Measurements from ENCODE around the gene DPYSL5. TPM values are rescaled to one million over a fixed set of nuclear protein-coding genes. Genes with fewer than 3 reads are reported as not detected.
A peak's percentile ranks its signal among the peaks of the same experiment; 100 is the strongest.

Gene DPYSL5
- total and polyA plus RNA-seq, 2 experiments from 2014 or later = 0.21 to 0.63 TPM

GRCh38 chr2:26847307-26847654, 651 bp upstream of the DPYSL5 start:
- Histone ChIP-seq H3K27ac (no peak overlapping the region), H3K9me3 (ENCODE audit: low read depth) (no peaks in the 10 kb centered on the region), H3K4me2 (peak overlapping the region; percentile 89), H3K4me1 (ENCODE audit: insufficient read depth) (peaks cover 22% of the 10 kb centered on the region), H2AFZ (no peak overlapping the region), H3K4me3 (peak overlapping the region; percentile 8), H3K9me2 (replicated peaks; ENCODE audit: insufficient read depth) (no peaks in the 10 kb centered on the region), H3K36me3 (replicated peaks; ENCODE audit: insufficient read depth, low read depth) (no peaks in the 10 kb centered on the region), H3K27me3 (peaks cover 72% of the 10 kb centered on the region), H3K79me2 (no peaks in the 10 kb centered on the region), H4K20me1 (ENCODE audit: insufficient read depth, poor library complexity, severe bottlenecking) (no peaks in the 10 kb centered on the region)
- peak; percentile 30 for TF ChIP-seq EZH2 (IDR thresholded peaks at IDR 0.05; ENCODE audit: borderline replicate concordance)
- TF ChIP-seq CTCF (IDR thresholded peaks at IDR 0.05; ENCODE audit: poor library complexity) = no peak
- TF ChIP-seq EZH2phosphoT487 (IDR thresholded peaks at IDR 0.05; ENCODE audit: low read depth, severe bottlenecking, unreplicated experiment) = no peak
- peak; percentile 8 for DNase-seq (ENCODE audit: low spot score)
- 3% methylated on average over 25 of the region's 27 CpGs for WGBS (ENCODE audit: low lambda C conversion rate, missing lambda C conversion rate)

GRCh38 chr2:26848336-26849055, 564 bp downstream of the DPYSL5 start:
- Histone ChIP-seq H3K27me3 (peaks cover 84% of the 10 kb centered on the region), H2AFZ (peak overlapping the region; percentile 63), H3K4me2 (peak overlapping the region; percentile 89), H3K4me3 (peak overlapping the region; percentile 26), H3K36me3 (replicated peaks; ENCODE audit: insufficient read depth, low read depth) (no peaks in the 10 kb centered on the region), H3K4me1 (ENCODE audit: insufficient read depth) (peaks cover 22% of the 10 kb centered on the region), H3K27ac (no peak overlapping the region), H3K79me2 (no peaks in the 10 kb centered on the region), H4K20me1 (ENCODE audit: insufficient read depth, poor library complexity, severe bottlenecking) (no peaks in the 10 kb centered on the region), H3K9me2 (replicated peaks; ENCODE audit: insufficient read depth) (no peaks in the 10 kb centered on the region), H3K9me3 (ENCODE audit: low read depth) (no peaks in the 10 kb centered on the region)
- under 1% methylated on average over 53 of the region's 75 CpGs for WGBS (ENCODE audit: low lambda C conversion rate, missing lambda C conversion rate)
- TF ChIP-seq EZH2phosphoT487 (IDR thresholded peaks at IDR 0.05; ENCODE audit: low read depth, severe bottlenecking, unreplicated experiment) (peak; percentile 86), EZH2 (IDR thresholded peaks at IDR 0.05; ENCODE audit: borderline replicate concordance) (peak; percentile 99), CTCF (IDR thresholded peaks at IDR 0.05; ENCODE audit: poor library complexity) (no peak)
- peak; percentile 39 for DNase-seq (ENCODE audit: low spot score)

- H3K4me1 ChIP-seq (ENCODE audit: insufficient read depth) = peaks cover 22% of the 10 kb centered on the region
- peaks cover 91% of the 10 kb centered on the region for H3K27me3 ChIP-seq
- no peak overlapping the region for H2AFZ ChIP-seq
- H3K4me3 ChIP-seq = no peak overlapping the region
- 2% methylated on average over 50 of the region's 75 CpGs for WGBS (ENCODE audit: low lambda C conversion rate, missing lambda C conversion rate)
- H3K4me2 ChIP-seq = peak overlapping the region; percentile 89
- no peaks in the 10 kb centered on the region for H4K20me1 ChIP-seq (ENCODE audit: insufficient read depth, poor library complexity, severe bottlenecking)
- H3K36me3 ChIP-seq (replicated peaks; ENCODE audit: insufficient read depth, low read depth) = no peaks in the 10 kb centered on the region
- DNase-seq (ENCODE audit: low spot score) = peak; percentile 11
- TF ChIP-seq EZH2phosphoT487 (IDR thresholded peaks at IDR 0.05; ENCODE audit: low read depth, severe bottlenecking, unreplicated experiment) = peak; percentile 1
- TF ChIP-seq CTCF (IDR thresholded peaks at IDR 0.05; ENCODE audit: poor library complexity) = no peak
- peak; percentile 72 for TF ChIP-seq EZH2 (IDR thresholded peaks at IDR 0.05; ENCODE audit: borderline replicate concordance)
- no peak overlapping the region for H3K27ac ChIP-seq
- H3K9me3 ChIP-seq (ENCODE audit: low read depth) = no peaks in the 10 kb centered on the region
- H3K9me2 ChIP-seq (replicated peaks; ENCODE audit: insufficient read depth) = no peaks in the 10 kb centered on the region
- H3K79me2 ChIP-seq = no peaks in the 10 kb centered on the region
Measured at GRCh38 chr2:26849056-26849999, 1.4 kb downstream of the DPYSL5 start.
